MCF 10A (cell line): Measurements from ENCODE around the gene TMEM140. TPM values are rescaled to one million over a fixed set of nuclear protein-coding genes. Genes with fewer than 3 reads are reported as not detected.

Experiments
- BruUV-seq: library from RNA; stranded (reverse); fragments of 400-500 nt; replicated peaks from 2 replicates; lab custom pipeline; 2021; lab: Mats Ljungman, UMichigan
- CTCF ChIA-PET: fragments of 300-600 bp; sonication (Branson Sonifier 250); formaldehyde crosslinking; extraction: SDS; loops from one replicate; lab custom pipeline; 2021; ENCODE audit warnings: antibody characterized with exemption, inconsistent platforms; lab: Yijun Ruan, JAX
- POLR2A ChIA-PET: fragments of 300-600, 350-650 bp; sonication (Branson Sonifier 250); formaldehyde crosslinking; extraction: SDS; loops from one replicate; lab custom pipeline; 2020; ENCODE audit warnings: antibody characterized with exemption, inconsistent platforms; lab: Yijun Ruan, JAX
- DNase-seq: peaks from one replicate; pipeline ENCODE4 v3.0.0-alpha.2; 2018; ENCODE audit not compliant: unreplicated experiment
- H3K27ac Mint-ChIP-seq: one replicate; pipeline ENCODE4 v1.8.0; 2022; ENCODE audit warnings: mild to moderate bottlenecking, low read depth, mixed read lengths; ENCODE audit not compliant: unreplicated experiment
- H3K27me3 Mint-ChIP-seq: one replicate; pipeline ENCODE4 v1.8.0; 2022; ENCODE audit warnings: mixed read lengths; ENCODE audit not compliant: insufficient read depth, unreplicated experiment
- H3K36me3 Mint-ChIP-seq: one replicate; pipeline ENCODE4 v1.8.0; 2022; ENCODE audit warnings: mild to moderate bottlenecking, moderate library complexity, mixed read lengths; ENCODE audit not compliant: insufficient read depth, unreplicated experiment
- H3K4me1 Mint-ChIP-seq: one replicate; pipeline ENCODE4 v1.8.0; 2022; ENCODE audit warnings: mixed read lengths; ENCODE audit not compliant: insufficient read depth, unreplicated experiment
- H3K4me3 Mint-ChIP-seq: one replicate; pipeline ENCODE4 v1.8.0; 2022; ENCODE audit warnings: mild to moderate bottlenecking, moderate library complexity, mixed read lengths; ENCODE audit not compliant: unreplicated experiment
- H3K9me3 Mint-ChIP-seq: one replicate; pipeline ENCODE4 v1.8.0; 2022; ENCODE audit warnings: mixed read lengths; ENCODE audit not compliant: unreplicated experiment
- CTCF ChIP-seq: fragments of 200-600 bp; IDR thresholded peaks from one replicate; pipeline ENCODE4 v1.8.0; 2022; ENCODE audit warnings: antibody characterized with exemption, mild to moderate bottlenecking; ENCODE audit not compliant: unreplicated experiment
- intact Hi-C: fragments of 100-400 bp; cut with micrococcal nuclease; formaldehyde crosslinking; loops from 2 replicates; pipeline ENCODE4 v1.14.1; 2022
- total RNA-seq: library from RNA; stranded (reverse); gene quantifications from 2 replicates; pipeline ENCODE4 v1.2.3, GENCODE V29; 2022

The TMEM140 gene
- total RNA-seq, 1 experiment from 2014 or later = not detected

DNA sequence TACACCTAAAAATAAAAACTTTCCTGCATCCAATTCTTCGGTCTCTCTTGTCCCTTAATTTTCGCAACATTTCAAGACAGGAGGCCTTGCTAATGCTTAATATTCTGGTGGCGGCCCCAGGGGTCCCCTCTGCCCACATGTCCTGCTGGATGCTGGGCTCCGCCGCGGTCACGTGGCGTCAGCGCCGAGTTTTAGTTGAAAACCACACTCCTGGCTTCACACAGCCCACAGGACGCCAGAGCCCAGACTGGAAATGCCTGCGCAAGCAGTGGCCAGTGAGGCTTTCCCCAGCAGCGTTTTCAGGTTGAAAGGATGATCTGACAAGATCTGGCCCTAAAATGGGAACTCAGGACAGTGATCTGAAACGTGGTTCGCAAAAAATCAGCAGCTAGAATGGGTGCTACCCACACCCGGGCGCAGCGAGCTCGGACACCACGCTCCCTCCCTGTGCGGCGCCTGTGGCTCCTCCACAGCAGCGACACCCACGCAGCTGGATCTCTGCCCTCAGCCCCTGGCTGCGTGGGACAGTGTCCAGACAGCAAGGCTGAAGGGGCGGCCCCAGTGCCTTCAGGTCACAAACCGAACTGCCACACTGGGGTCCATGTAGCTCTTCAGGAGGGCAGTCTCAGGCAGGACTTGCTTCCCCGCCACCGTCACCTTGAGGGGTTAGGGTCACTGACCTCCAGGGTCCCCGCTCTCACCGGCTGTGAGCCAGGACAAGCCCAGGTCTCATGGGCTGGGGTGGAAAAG lies 34.2 kb downstream of the TMEM140 start:
- TF ChIP-seq CTCF = no peak
- ChIA-PET POLR2A (interaction anchor here (0.6 to 1.0 kb wide), 3 partner anchors 25 to 30 kb away, joined by 3 to 6 read pairs (median 4); no protein-coding TSS in a partner anchor), CTCF (interaction anchor here (0.7 to 0.9 kb wide), 2 partner anchors 11 to 44 kb away, joined by 3 to 4 read pairs; no protein-coding TSS in a partner anchor)
- Mint-ChIP-seq H3K27ac (no peak overlapping the region), H3K9me3 (peaks cover 6% of the 10 kb centered on the region), H3K27me3 (no peaks in the 10 kb centered on the region), H3K4me3 (no peak overlapping the region), H3K36me3 (peaks cover 58% of the 10 kb centered on the region), H3K4me1 (peaks cover 8% of the 10 kb centered on the region)
- BruUV-seq = no TSS peak
- intact Hi-C loops = no loop called here
- no peak for DNase-seq

DNA sequence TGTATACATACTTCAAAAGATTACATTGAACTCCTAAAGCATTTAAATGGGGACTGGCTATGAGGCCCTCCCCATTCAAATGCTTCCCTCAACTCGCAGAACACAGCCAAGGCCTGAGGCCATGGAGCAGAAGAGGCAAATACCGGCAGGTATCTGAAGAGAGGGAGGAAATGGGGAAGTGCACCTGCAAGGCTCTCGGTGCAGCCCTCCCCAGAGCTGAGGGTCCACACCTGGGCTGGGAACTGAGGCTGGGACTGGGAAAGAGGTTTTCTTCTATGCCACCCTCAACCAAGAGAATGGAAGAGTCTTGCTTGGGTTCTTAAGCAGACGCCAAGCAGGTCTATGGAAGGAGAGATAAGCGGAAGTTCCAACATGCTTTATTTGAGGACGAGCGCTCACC lies 35.6 kb downstream of the TMEM140 start:
- Mint-ChIP-seq H3K4me3 (no peak overlapping the region), H3K4me1 (no peaks in the 10 kb centered on the region), H3K9me3 (peaks cover 6% of the 10 kb centered on the region), H3K27ac (no peak overlapping the region), H3K36me3 (peaks cover 54% of the 10 kb centered on the region), H3K27me3 (no peaks in the 10 kb centered on the region)
- ChIA-PET POLR2A (no interaction called here), CTCF (no interaction called here)
- TF ChIP-seq CTCF = no peak
- intact Hi-C loops = no loop called here
- BruUV-seq = no TSS peak
- no peak for DNase-seq

DNA sequence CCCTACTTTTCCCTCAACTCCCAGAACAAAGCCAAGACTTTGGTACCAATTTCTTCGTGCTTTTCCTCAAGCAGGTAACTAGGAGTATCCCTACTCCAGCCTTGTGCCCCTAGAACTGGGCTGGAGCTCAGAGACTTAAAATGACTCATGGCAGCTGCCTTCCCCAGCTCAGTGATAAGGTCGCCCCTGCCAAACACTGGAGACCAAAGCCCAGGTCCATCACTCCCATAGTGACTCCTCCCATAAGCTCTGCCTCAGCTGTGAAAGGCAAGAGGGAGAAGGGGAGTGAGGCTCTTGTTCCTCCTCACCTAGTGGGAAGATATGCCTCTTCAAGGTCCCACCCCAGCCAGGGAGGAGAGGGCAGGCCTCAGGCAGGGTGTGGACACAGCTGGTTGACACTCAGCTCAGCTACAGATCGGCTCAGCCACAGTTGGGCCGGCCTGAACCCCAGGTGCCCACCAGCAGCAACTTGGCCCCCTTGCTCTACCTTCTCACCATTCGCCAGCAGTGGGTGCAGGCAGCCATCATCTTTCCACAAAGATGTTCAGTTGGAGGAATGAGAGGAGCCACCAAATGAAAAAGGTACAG lies 36.5 kb downstream of the TMEM140 start:
- H3K4me3 Mint-ChIP-seq = no peak overlapping the region
- DNase-seq = no peak
- H3K4me1 Mint-ChIP-seq = no peaks in the 10 kb centered on the region
- TF ChIP-seq CTCF = no peak
- CTCF ChIA-PET = interaction anchor here (0.5 to 0.7 kb wide), 3 partner anchors 21 to 475 kb away, joined by 3 to 4 read pairs (median 4); no protein-coding TSS in a partner anchor
- no peak overlapping the region for H3K27ac Mint-ChIP-seq
- intact Hi-C loops = no loop called here
- H3K9me3 Mint-ChIP-seq = peaks cover 6% of the 10 kb centered on the region
- BruUV-seq = no TSS peak
- H3K36me3 Mint-ChIP-seq = peaks cover 48% of the 10 kb centered on the region
- H3K27me3 Mint-ChIP-seq = no peaks in the 10 kb centered on the region
- POLR2A ChIA-PET = no interaction called here
